Measurements from ENCODE around the gene TMEM116. TPM values are rescaled to one million over a fixed set of nuclear protein-coding genes. Genes with fewer than 3 reads are reported as not detected.

TMEM116 gene
- polyA plus RNA-seq, 1 donor (not counting 4 experiments of a cell fraction or from before 2014, with no cell fraction given): 7.7 TPM

DNA sequence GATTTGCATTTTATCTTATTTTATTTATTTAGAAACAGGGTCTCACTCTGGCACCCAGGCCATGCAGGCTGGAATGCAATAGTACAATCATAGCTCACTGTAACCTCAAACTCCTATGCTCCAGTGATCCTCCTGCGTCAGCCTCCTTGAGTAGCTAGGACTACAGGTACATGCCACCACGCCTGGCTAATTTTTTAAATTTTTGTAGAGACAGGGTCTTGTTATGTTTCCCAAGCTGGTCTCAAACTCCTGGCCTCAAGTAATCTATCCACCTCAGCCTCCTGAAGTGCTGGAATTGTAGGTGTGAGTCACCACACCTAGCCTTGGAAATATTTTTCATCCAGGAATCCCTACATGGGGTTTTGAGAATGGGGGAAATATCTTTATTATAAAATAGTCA, 86.3 kb downstream of the TMEM116 start:
- Histone ChIP-seq H2AFZ (ENCODE audit: control insufficient read depth, low read length) (no peak overlapping the region), H3K9me1 (ENCODE audit: control insufficient read depth, extremely low read depth, insufficient read depth, low read length) (no peaks in the 10 kb centered on the region), H3K79me2 (ENCODE audit: control insufficient read depth, insufficient read depth, low read length) (no peaks in the 10 kb centered on the region), H3K4me2 (ENCODE audit: control insufficient read depth, extremely low read depth, insufficient read depth, low read depth, low read length) (no peak overlapping the region), H3K4me3 (ENCODE audit: control insufficient read depth in 2 of 3, extremely low read depth in 1 of 3, insufficient read depth in 2 of 3, low read depth in 1 of 3, low read length in 3 of 3) (no peak overlapping the region), H3K27me3 (ENCODE audit: control insufficient read depth, extremely low read depth, insufficient read depth, low read length) (no peaks in the 10 kb centered on the region), H3K4me1 (ENCODE audit: control insufficient read depth, extremely low read depth, insufficient read depth, low read length) (no peaks in the 10 kb centered on the region), H3K36me3 (ENCODE audit: control insufficient read depth in 2 of 2, extremely low read depth in 1 of 2, insufficient read depth in 2 of 2, low read length in 2 of 2) (no peaks in the 10 kb centered on the region), H4K20me1 (ENCODE audit: control insufficient read depth, extremely low read depth, insufficient read depth, low read length) (no peaks in the 10 kb centered on the region), H3K9ac (ENCODE audit: control insufficient read depth, extremely low read depth, insufficient read depth, low read length) (no peak overlapping the region), H3K9me3 (ENCODE audit: control insufficient read depth, low read depth, low read length) (no peaks in the 10 kb centered on the region), H3K27ac (ENCODE audit: control insufficient read depth, insufficient read depth, low read length) (no peak overlapping the region)
- TF ChIP-seq, protein P1, sequence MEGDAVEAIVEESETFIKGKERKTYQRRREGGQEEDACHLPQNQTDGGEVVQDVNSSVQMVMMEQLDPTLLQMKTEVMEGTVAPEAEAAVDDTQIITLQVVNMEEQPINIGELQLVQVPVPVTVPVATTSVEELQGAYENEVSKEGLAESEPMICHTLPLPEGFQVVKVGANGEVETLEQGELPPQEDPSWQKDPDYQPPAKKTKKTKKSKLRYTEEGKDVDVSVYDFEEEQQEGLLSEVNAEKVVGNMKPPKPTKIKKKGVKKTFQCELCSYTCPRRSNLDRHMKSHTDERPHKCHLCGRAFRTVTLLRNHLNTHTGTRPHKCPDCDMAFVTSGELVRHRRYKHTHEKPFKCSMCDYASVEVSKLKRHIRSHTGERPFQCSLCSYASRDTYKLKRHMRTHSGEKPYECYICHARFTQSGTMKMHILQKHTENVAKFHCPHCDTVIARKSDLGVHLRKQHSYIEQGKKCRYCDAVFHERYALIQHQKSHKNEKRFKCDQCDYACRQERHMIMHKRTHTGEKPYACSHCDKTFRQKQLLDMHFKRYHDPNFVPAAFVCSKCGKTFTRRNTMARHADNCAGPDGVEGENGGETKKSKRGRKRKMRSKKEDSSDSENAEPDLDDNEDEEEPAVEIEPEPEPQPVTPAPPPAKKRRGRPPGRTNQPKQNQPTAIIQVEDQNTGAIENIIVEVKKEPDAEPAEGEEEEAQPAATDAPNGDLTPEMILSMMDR (optimal IDR thresholded peaks at IDR 0.05 in 1 of 3, IDR thresholded peaks at IDR 0.05 in 1 of 3, conservative IDR thresholded peaks at IDR 0.05 in 1 of 3; ENCODE audit: extremely low read depth in 1 of 3, insufficient read depth in 2 of 3, low read length in 3 of 3): no peak
- no peak for TF ChIP-seq EZH2 (IDR thresholded peaks at IDR 0.05; ENCODE audit: low read length)
- DNase-seq (ENCODE audit: low read depth, low spot score) (no peak), FAIRE-seq (no peak)
- dilution Hi-C loops (cut with MboI; ENCODE audit: extremely low pct_ligation_motif_present, low sequenced_read_pairs): no loop called here

DNA sequence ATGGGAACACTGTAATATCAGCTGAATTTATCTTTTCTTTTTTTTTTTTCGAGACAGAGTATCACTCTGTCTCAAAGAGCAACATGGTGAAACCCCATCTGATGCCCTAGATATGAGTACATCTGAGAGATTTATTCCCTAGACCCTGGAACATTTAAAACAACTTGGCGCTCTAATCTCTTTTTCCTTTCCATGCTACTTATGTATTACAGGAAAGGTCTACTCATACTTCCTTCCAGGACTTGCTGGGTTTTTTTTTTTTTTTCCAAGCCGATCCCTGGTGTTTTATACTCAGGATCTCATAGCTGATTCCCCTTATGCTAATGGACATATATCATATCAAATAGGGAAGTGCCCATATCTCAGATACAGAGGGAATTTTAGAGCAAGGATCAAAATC, 87.8 kb downstream of the TMEM116 start:
- Histone ChIP-seq H2AFZ (ENCODE audit: control insufficient read depth, low read length) (no peak overlapping the region), H3K9me3 (ENCODE audit: control insufficient read depth, low read depth, low read length) (no peaks in the 10 kb centered on the region), H3K9me1 (ENCODE audit: control insufficient read depth, extremely low read depth, insufficient read depth, low read length) (no peaks in the 10 kb centered on the region), H3K27ac (ENCODE audit: control insufficient read depth, insufficient read depth, low read length) (no peak overlapping the region), H3K36me3 (ENCODE audit: control insufficient read depth in 2 of 2, extremely low read depth in 1 of 2, insufficient read depth in 2 of 2, low read length in 2 of 2) (no peaks in the 10 kb centered on the region), H3K4me1 (ENCODE audit: control insufficient read depth, extremely low read depth, insufficient read depth, low read length) (no peaks in the 10 kb centered on the region), H4K20me1 (ENCODE audit: control insufficient read depth, extremely low read depth, insufficient read depth, low read length) (no peaks in the 10 kb centered on the region), H3K27me3 (ENCODE audit: control insufficient read depth, extremely low read depth, insufficient read depth, low read length) (no peaks in the 10 kb centered on the region), H3K79me2 (ENCODE audit: control insufficient read depth, insufficient read depth, low read length) (no peaks in the 10 kb centered on the region), H3K4me2 (ENCODE audit: control insufficient read depth, extremely low read depth, insufficient read depth, low read depth, low read length) (no peak overlapping the region), H3K9ac (ENCODE audit: control insufficient read depth, extremely low read depth, insufficient read depth, low read length) (no peak overlapping the region), H3K4me3 (ENCODE audit: control insufficient read depth in 2 of 3, extremely low read depth in 1 of 3, insufficient read depth in 2 of 3, low read depth in 1 of 3, low read length in 3 of 3) (no peak overlapping the region)
- dilution Hi-C loops (cut with MboI; ENCODE audit: extremely low pct_ligation_motif_present, low sequenced_read_pairs): no loop called here
- TF ChIP-seq, protein P1 (optimal IDR thresholded peaks at IDR 0.05 in 1 of 3, IDR thresholded peaks at IDR 0.05 in 1 of 3, conservative IDR thresholded peaks at IDR 0.05 in 1 of 3; ENCODE audit: extremely low read depth in 1 of 3, insufficient read depth in 2 of 3, low read length in 3 of 3): no peak
- TF ChIP-seq EZH2 (IDR thresholded peaks at IDR 0.05; ENCODE audit: low read length): no peak
- FAIRE-seq: no peak
- DNase-seq (ENCODE audit: low read depth, low spot score): no peak
